ENCODE data around the gene RIMKLB. TPM values are rescaled to one million over a fixed set of nuclear protein-coding genes. Genes with fewer than 3 reads are reported as not detected.

Gene RIMKLB
- total and polyA plus RNA-seq, 2 experiments from 2014 or later = 19.4 to 23.2 TPM

DNA sequence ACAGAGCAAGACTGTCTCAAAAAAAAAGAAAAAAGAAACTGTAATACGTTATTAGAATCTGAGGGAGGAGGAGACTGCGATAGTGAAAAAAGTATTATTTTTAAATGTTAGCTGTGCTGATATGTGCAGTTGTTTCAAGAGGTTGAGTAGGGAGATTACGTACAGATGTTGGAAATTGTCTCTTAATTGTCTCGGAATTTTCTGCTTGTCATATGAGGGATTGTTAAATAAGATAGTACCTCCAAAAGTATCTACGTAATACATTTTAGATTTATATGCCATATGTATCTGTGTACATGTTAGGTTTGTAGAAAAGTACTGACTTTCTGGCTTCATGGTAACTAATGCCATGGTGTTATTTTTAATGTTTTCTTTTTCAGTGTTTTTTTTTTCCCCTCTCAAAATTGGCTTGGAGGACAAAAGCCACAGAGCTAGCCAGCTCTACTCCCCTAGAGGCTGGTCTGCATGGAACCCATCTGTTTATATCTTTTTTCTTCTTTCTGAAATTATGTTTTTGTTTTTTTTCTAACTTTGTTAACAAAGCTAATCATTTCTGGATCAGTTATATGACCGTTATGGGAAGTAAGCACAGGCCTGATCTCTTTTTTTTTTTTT lies 3.4 kb downstream of the RIMKLB start:
- WGBS, 2 experiments (ENCODE audit: low coverage in 1 of 2, low lambda C conversion rate in 2 of 2, missing lambda C conversion rate in 2 of 2) = 60 to 73% methylated on average over 6 of the region's 6 CpGs
- Histone ChIP-seq H3K79me2 (ENCODE audit: insufficient read depth) (peaks cover 74% of the 10 kb centered on the region), H4K20me1 (ENCODE audit: insufficient read depth) (no peaks in the 10 kb centered on the region), H3K4me3 (no peak overlapping the region), H3K4me2 (ENCODE audit: unreplicated experiment) (no peak overlapping the region), H3F3A (ENCODE audit: insufficient read depth) (no peaks in the 10 kb centered on the region), H3K4me1 (ENCODE audit: insufficient read depth) (peaks cover 11% of the 10 kb centered on the region; the same call in 1 of the 2 replicates), H3K9me3 (ENCODE audit: low read depth) (no peaks in the 10 kb centered on the region), H2AFZ (no peak overlapping the region), H3K27me3 (replicated peaks; ENCODE audit: insufficient read depth) (no peaks in the 10 kb centered on the region), H3K36me3 (ENCODE audit: low read depth) (no peaks in the 10 kb centered on the region), H3K9me2 (ENCODE audit: insufficient read depth) (no peaks in the 10 kb centered on the region), H3K27ac (no peak overlapping the region), H3K9ac (no peak overlapping the region)
- DNase-seq = no peak
- no peak for TF ChIP-seq EZH2 (IDR thresholded peaks at IDR 0.05; ENCODE audit: insufficient read depth, poor library complexity, severe bottlenecking)
- TF ChIP-seq EZH2phosphoT487 (IDR thresholded peaks at IDR 0.05; ENCODE audit: insufficient read depth, low read depth) = no peak
- in situ Hi-C loops (cut with MboI) = no loop called here

DNA sequence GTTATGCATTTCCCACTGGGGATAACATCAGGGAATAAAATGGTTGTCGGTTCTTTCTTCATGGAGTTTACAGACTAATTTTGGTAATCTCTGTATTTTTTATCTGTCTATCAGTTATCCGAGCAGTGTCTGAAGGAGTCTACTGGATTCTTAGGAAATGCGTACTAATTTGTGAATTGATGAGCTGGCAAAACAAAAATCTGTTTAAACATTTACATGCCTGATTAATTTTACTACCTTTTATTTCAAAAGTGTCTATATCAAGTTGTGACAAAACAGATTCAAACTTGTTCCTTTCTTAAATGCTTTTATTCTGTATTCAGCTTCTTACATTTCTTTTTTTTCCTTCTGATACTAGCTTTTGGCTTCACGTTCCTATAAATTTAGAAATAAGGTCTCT lies 4.4 kb downstream of the RIMKLB start:
- no peak overlapping the region for H2AFZ ChIP-seq
- H3F3A ChIP-seq (ENCODE audit: insufficient read depth) = no peaks in the 10 kb centered on the region
- 89 to 92% methylated on average over 4 of the region's 4 CpGs for WGBS, 2 experiments (ENCODE audit: low coverage in 1 of 2, low lambda C conversion rate in 2 of 2, missing lambda C conversion rate in 2 of 2)
- no peaks in the 10 kb centered on the region for H3K9me3 ChIP-seq (ENCODE audit: low read depth)
- no peak overlapping the region for H3K27ac ChIP-seq
- H3K27me3 ChIP-seq (replicated peaks; ENCODE audit: insufficient read depth) = no peaks in the 10 kb centered on the region
- TF ChIP-seq EZH2 (IDR thresholded peaks at IDR 0.05; ENCODE audit: insufficient read depth, poor library complexity, severe bottlenecking) (no peak), EZH2phosphoT487 (IDR thresholded peaks at IDR 0.05; ENCODE audit: insufficient read depth, low read depth) (no peak)
- H3K4me3 ChIP-seq = no peak overlapping the region
- H3K9me2 ChIP-seq (ENCODE audit: insufficient read depth) = no peaks in the 10 kb centered on the region
- no peak overlapping the region for H3K9ac ChIP-seq
- no peaks in the 10 kb centered on the region for H3K36me3 ChIP-seq (ENCODE audit: low read depth)
- peaks cover 77% of the 10 kb centered on the region for H3K79me2 ChIP-seq (ENCODE audit: insufficient read depth)
- H3K4me1 ChIP-seq (ENCODE audit: insufficient read depth) = peaks cover 11% of the 10 kb centered on the region; the same call in 1 of the 2 replicates
- no peak for DNase-seq
- H3K4me2 ChIP-seq (ENCODE audit: unreplicated experiment) = no peak overlapping the region
- H4K20me1 ChIP-seq (ENCODE audit: insufficient read depth) = no peaks in the 10 kb centered on the region
- in situ Hi-C loops (cut with MboI) = no loop called here

DNA sequence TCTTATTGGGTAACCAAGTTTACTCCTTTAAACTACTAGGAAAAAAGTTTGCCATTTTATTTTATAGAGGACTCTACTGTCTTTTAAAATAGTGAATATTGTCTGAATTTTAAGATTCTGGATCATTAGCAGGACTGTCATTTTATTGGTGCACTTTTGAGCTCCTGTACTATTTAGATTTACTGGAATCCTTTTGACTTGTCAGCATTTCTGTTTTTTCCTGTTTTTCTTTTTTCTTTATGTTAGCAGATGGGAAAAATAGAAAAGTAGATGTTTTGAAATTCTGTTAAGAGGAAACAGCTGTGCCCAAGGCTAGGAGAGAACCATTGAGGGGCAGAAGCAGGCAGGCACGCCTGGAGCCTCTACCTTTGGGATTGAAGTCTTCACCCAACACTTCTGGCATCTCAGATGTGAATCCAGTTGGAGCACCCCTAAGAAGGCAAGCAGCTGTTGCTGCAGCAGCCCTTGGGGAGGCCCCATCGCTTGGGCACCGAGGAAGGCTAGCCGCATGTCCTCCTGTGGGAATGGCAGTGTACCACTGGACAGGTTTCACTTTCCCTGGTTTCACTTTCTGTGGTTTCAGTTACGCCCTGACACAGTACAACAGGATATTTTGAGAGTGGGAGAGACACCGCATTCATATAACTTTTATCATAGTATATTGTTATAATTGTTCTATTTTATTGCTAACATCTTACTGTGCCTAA lies 11.5 kb downstream of the RIMKLB start:
- Histone ChIP-seq H4K20me1 (ENCODE audit: insufficient read depth) (0 out of 2 replicates have a peak, but pooled peaks cover 7% of the 10 kb centered on the region), H3K36me3 (ENCODE audit: low read depth) (peaks cover 2% of the 10 kb centered on the region; the same call in 1 of the 2 replicates), H3K9ac (peak overlapping the region; percentile 39), H3K9me2 (ENCODE audit: insufficient read depth) (no peaks in the 10 kb centered on the region), H3K4me2 (ENCODE audit: unreplicated experiment) (peak overlapping the region; percentile 53), H2AFZ (peak overlapping the region; percentile 48), H3F3A (ENCODE audit: insufficient read depth) (no peaks in the 10 kb centered on the region), H3K4me3 (peak overlapping the region; percentile 46), H3K27me3 (replicated peaks; ENCODE audit: insufficient read depth) (no peaks in the 10 kb centered on the region), H3K27ac (no peak overlapping the region), H3K4me1 (ENCODE audit: insufficient read depth) (no peaks in the 10 kb centered on the region; the same call in 1 of the 2 replicates), H3K9me3 (ENCODE audit: low read depth) (no peaks in the 10 kb centered on the region), H3K79me2 (ENCODE audit: insufficient read depth) (peaks cover 76% of the 10 kb centered on the region)
- DNase-seq = peak; percentile 42
- TF ChIP-seq EZH2 (IDR thresholded peaks at IDR 0.05; ENCODE audit: insufficient read depth, poor library complexity, severe bottlenecking) (no peak), EZH2phosphoT487 (IDR thresholded peaks at IDR 0.05; ENCODE audit: insufficient read depth, low read depth) (no peak)
- 53% methylated on average over 6 of the region's 6 CpGs for WGBS, 2 experiments (ENCODE audit: low coverage in 1 of 2, low lambda C conversion rate in 2 of 2, missing lambda C conversion rate in 2 of 2)
- in situ Hi-C loops (cut with MboI) = no loop called here

DNA sequence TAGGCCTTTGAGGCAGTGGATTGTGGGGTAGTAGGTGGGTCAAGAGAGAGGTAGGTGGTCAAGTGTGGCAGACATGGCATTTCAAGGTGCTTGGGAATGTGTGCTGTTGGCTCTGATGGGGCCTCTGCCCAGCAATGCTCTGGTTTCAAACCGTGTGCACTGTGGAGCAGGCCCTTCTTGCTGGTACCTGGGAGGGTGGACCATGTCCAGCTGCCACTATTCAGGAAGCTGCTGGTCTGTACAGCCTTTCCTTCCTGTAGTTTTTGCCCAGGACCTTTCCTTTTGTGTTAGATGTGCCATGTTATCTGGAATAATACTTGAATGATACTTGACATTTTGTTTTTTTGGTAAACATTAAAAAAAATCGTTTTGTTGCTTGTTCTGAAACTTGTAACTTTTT lies 14.8 kb downstream of the RIMKLB start:
- no peak overlapping the region for H3K4me3 ChIP-seq
- no peaks in the 10 kb centered on the region; the same call in 1 of the 2 replicates for H3K4me1 ChIP-seq (ENCODE audit: insufficient read depth)
- H3K79me2 ChIP-seq (ENCODE audit: insufficient read depth) = peaks cover 56% of the 10 kb centered on the region
- no peak overlapping the region for H2AFZ ChIP-seq
- DNase-seq = no peak
- no peaks in the 10 kb centered on the region for H3F3A ChIP-seq (ENCODE audit: insufficient read depth)
- 10 to 12% methylated on average over 2 of the region's 2 CpGs for WGBS, 2 experiments (ENCODE audit: low coverage in 1 of 2, low lambda C conversion rate in 2 of 2, missing lambda C conversion rate in 2 of 2)
- H3K27me3 ChIP-seq (replicated peaks; ENCODE audit: insufficient read depth) = no peaks in the 10 kb centered on the region
- no peak overlapping the region for H3K9ac ChIP-seq
- no peaks in the 10 kb centered on the region for H3K9me2 ChIP-seq (ENCODE audit: insufficient read depth)
- H4K20me1 ChIP-seq (ENCODE audit: insufficient read depth) = 0 out of 2 replicates have a peak, but pooled peaks cover 7% of the 10 kb centered on the region
- TF ChIP-seq EZH2 (IDR thresholded peaks at IDR 0.05; ENCODE audit: insufficient read depth, poor library complexity, severe bottlenecking) = no peak
- no peak for TF ChIP-seq EZH2phosphoT487 (IDR thresholded peaks at IDR 0.05; ENCODE audit: insufficient read depth, low read depth)
- H3K4me2 ChIP-seq (ENCODE audit: unreplicated experiment) = no peak overlapping the region
- H3K27ac ChIP-seq = no peak overlapping the region
- in situ Hi-C loops (cut with MboI) = no loop called here
- peaks cover 10% of the 10 kb centered on the region; the same call in 1 of the 2 replicates for H3K36me3 ChIP-seq (ENCODE audit: low read depth)
- no peaks in the 10 kb centered on the region for H3K9me3 ChIP-seq (ENCODE audit: low read depth)
